ENCODE data around the gene ACMSD.

GRCh38 chr2:134792186-134792585 is 46.2 kb upstream of the ACMSD start:
- no peak for TF ChIP-seq REST (IDR thresholded peaks at IDR 0.05; ENCODE audit: unreplicated experiment)
- TF ChIP-seq POLR2AphosphoS5 (IDR thresholded peaks at IDR 0.05; ENCODE audit: low read depth), result no peak
- no peak for TF ChIP-seq CTCF (conservative IDR thresholded peaks at IDR 0.05; ENCODE audit: low read depth in 2 of 2)
- no peak for TF ChIP-seq CREB1 (CRISPR knock-in tag; IDR thresholded peaks at IDR 0.05; ENCODE audit: low read depth)
- TF ChIP-seq STAT1 (IDR thresholded peaks at IDR 0.05; ENCODE audit: unreplicated experiment), result no peak
- TF ChIP-seq EZH2phosphoT487 (IDR thresholded peaks at IDR 0.05; ENCODE audit: unreplicated experiment), result no peak
- TF ChIP-seq NANOG (IDR thresholded peaks at IDR 0.05; ENCODE audit: borderline replicate concordance), result no peak
- no peak for TF ChIP-seq EZH2 (IDR thresholded peaks at IDR 0.05; ENCODE audit: low read depth, unreplicated experiment)
- TF ChIP-seq JUNB (IDR thresholded peaks at IDR 0.05; ENCODE audit: unreplicated experiment), result no peak
- TF ChIP-seq ZNF114 (CRISPR knock-in tag; IDR thresholded peaks at IDR 0.05), result no peak
- TF ChIP-seq ZNF331 (CRISPR knock-in tag; IDR thresholded peaks at IDR 0.05; ENCODE audit: low read depth), result no peak
- TF ChIP-seq ZNF462 (CRISPR knock-in tag; IDR thresholded peaks at IDR 0.05), result no peak
- no peak for TF ChIP-seq ETS1 (IDR thresholded peaks at IDR 0.05)

All from GM23338 (cell line).